Measurements from ENCODE around the gene CPNE9.

CPNE9 gene

GRCh38 chr3:9688961-9689360, 14.7 kb upstream of the CPNE9 start:
- Histone ChIP-seq H3K27me3 (ENCODE audit: insufficient read depth, poor library complexity, severe bottlenecking) (no peaks in the 10 kb centered on the region), H3K4me3 (replicated peaks; ENCODE audit: insufficient read depth, low read length) (no peak overlapping the region), H3K27ac (replicated peaks) (no peak overlapping the region)
- DNase-seq (ENCODE audit: low read depth in 1 of 2, low spot score in 1 of 2), result no peak
- no peak for TF ChIP-seq REST (IDR thresholded peaks at IDR 0.05; ENCODE audit: insufficient replicate concordance, low read depth)

- Histone ChIP-seq H3K4me3 (replicated peaks; ENCODE audit: insufficient read depth, low read length) (no peak overlapping the region), H3K27ac (replicated peaks) (no peak overlapping the region), H3K27me3 (ENCODE audit: insufficient read depth, poor library complexity, severe bottlenecking) (no peaks in the 10 kb centered on the region)
- no peak for TF ChIP-seq SPI1 (IDR thresholded peaks at IDR 0.05; ENCODE audit: borderline replicate concordance, low read depth)
- TF ChIP-seq CTCF (IDR thresholded peaks at IDR 0.05; ENCODE audit: insufficient read depth, low read length), result no peak
- TF ChIP-seq REST (IDR thresholded peaks at IDR 0.05; ENCODE audit: insufficient replicate concordance, low read depth), result no peak
- no peak for TF ChIP-seq POLR2AphosphoS5 (IDR thresholded peaks at IDR 0.05; ENCODE audit: low read depth)
- no peak for TF ChIP-seq GABPA (IDR thresholded peaks at IDR 0.05; ENCODE audit: low read depth)
- no peak for DNase-seq (ENCODE audit: low read depth in 1 of 2, low spot score in 1 of 2)
These were observed 13.9 kb upstream of the CPNE9 start for GRCh38 chr3:9689757-9690156.

DNA sequence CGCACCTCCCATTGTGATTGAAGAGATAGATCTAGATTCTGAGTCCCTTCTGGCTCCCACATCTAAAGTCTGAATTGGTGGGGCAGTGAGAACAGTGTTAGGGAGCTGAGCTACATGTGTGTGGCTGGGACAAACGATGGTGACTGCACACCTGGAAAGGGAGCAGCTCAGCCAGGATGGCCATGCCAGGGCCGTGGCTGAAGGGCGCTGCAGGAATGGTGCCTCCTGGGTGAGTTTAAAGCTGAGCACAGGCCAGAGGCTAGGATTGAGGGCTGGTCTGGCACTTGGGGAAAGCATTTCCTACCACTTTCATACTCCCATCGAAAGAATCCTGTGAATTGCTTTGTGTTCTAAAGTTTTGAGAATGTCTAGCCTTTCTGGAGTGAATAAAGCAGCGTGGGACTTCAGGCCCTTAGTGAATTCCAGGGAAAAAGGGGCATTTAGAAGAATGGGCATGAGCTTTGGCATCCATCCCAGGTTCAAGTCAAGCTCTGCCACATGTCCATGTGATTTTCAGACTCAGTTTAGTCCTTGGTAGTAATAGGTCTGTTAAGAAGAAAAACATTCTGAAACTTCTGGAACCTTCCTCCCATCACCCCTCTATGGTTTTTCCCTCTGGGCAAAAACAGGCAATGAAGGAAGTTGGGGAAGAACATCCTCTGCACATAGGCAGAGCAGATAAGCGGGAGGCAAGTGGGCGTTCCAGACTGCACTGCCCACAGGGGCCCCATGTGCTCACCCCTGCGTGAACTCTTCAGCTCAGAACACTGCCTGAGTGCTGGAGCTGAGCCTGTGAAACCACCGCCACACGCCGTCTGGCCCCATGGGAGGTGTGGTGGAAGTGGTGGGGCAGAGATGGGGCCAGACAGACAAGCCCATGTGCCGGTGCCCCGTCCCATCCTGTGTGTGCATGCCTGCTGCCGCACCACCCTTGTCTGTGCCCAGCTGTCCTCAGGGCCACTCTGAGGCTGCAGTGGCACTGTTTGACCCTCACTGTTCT, 12.9 kb upstream of the CPNE9 start:
- Histone ChIP-seq H3K27me3 (ENCODE audit: insufficient read depth, poor library complexity, severe bottlenecking) (no peaks in the 10 kb centered on the region), H3K27ac (replicated peaks) (no peak overlapping the region), H3K4me3 (replicated peaks; ENCODE audit: insufficient read depth, low read length) (no peak overlapping the region)
- no peak for TF ChIP-seq SPI1 (IDR thresholded peaks at IDR 0.05; ENCODE audit: borderline replicate concordance, low read depth)
- DNase-seq (ENCODE audit: low read depth in 1 of 2, low spot score in 1 of 2), result peak in 1 of 2 experiments; percentile 15

DNA sequence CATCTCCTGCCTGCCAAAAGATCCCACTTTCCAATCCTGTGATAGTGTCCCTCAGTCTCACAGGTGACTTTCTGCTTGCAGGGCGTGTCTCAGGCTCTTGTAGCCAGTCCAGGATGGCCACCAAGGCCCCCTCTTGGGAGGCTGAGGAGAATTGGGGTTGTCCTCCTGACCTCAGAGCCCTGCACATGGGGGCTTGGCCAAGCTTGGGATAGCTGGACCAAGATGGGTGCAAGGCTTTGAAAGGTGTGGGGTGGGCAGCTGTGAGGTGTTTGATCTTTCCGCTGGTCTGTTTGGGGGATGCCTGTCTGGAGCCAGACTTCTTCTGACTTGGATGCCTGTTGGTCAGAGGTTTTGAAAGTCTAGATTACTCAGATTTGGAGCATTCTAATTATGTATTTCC, 12.0 kb upstream of the CPNE9 start:
- TF ChIP-seq POLR2AphosphoS5 (IDR thresholded peaks at IDR 0.05; ENCODE audit: low read depth), result no peak
- no peak for TF ChIP-seq GABPA (IDR thresholded peaks at IDR 0.05; ENCODE audit: low read depth)
- TF ChIP-seq CTCF (IDR thresholded peaks at IDR 0.05; ENCODE audit: insufficient read depth, low read length), result no peak
- TF ChIP-seq SPI1 (IDR thresholded peaks at IDR 0.05; ENCODE audit: borderline replicate concordance, low read depth), result no peak
- no peak for TF ChIP-seq REST (IDR thresholded peaks at IDR 0.05; ENCODE audit: insufficient replicate concordance, low read depth)
- Histone ChIP-seq H3K27ac (replicated peaks) (no peak overlapping the region), H3K27me3 (ENCODE audit: insufficient read depth, poor library complexity, severe bottlenecking) (no peaks in the 10 kb centered on the region), H3K4me3 (replicated peaks; ENCODE audit: insufficient read depth, low read length) (no peak overlapping the region)
- no peak for DNase-seq (ENCODE audit: low read depth in 1 of 2, low spot score in 1 of 2)
